CD4-positive, alpha-beta T cell treated with Interferon alpha-2 for 1 hour (primary cell): Measurements from ENCODE around the gene DAAM2.

Source experiments
- DNase-seq, 2 donors: peaks; one replicate each; pipeline ENCODE4 v3.0.0-alpha.2; 2020 to 2022

Gene DAAM2

DNA sequence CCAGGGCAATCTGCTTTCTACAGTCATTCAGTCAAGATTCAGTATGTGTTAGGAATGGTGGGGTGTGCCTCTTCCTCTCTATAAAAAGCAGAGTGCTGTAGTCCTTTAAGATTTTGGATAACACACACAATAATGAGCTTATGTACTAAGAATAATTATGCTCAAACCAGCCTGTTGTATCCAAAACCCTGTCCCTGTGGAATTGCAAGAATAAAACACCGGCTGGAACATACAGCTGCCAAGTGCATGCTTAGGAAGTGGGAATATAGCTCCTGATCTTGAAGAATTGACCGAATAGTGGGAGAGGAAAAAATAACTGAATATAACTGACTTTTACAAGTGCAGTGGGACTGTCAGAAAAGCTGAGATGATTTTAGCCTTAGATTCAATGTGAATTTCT, 143.1 kb downstream of the DAAM2 start:
- no peak for DNase-seq

GRCh38 chr6:39936857-39937256, 144.7 kb downstream of the DAAM2 start:
- no peak for DNase-seq

DNA sequence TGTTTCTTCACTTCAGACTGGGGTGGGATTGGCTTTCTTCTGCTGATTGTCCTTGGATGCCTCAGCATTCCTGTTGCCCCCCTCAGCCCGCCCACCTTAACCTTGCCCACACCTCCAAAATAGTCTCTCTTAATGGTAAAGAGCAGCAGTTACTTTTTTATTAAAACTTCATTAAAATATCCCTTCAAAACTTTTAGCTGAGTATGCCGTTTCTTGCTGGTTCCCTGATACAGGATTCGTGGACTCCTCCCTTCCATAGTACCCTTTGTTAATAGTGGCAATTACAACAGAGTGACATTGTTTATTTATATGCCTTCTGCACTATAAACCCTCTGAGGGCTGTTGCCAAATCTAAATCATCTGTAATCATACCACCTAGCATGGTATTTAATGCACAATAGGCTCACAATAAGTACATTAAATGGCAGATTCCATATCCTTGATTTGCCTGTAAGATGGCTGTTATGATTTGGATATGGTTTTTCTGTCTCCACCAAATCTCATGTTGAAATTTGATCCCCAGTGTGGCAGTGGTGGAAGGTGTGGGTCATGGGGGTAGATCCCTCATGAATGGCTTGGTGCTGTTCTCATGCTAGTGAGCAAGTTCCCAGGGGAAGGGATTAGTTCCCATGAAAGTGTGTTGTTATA, 145.6 kb downstream of the DAAM2 start:
- DNase-seq: no peak

- DNase-seq: no peak
These were observed 146.8 kb downstream of the DAAM2 start for GRCh38 chr6:39938773-39939654.

GRCh38 chr6:39941138-39941537, 149.0 kb downstream of the DAAM2 start:
- no peak for DNase-seq

GRCh38 chr6:39941820-39942219, 149.6 kb downstream of the DAAM2 start:
- no peak for DNase-seq

DNA sequence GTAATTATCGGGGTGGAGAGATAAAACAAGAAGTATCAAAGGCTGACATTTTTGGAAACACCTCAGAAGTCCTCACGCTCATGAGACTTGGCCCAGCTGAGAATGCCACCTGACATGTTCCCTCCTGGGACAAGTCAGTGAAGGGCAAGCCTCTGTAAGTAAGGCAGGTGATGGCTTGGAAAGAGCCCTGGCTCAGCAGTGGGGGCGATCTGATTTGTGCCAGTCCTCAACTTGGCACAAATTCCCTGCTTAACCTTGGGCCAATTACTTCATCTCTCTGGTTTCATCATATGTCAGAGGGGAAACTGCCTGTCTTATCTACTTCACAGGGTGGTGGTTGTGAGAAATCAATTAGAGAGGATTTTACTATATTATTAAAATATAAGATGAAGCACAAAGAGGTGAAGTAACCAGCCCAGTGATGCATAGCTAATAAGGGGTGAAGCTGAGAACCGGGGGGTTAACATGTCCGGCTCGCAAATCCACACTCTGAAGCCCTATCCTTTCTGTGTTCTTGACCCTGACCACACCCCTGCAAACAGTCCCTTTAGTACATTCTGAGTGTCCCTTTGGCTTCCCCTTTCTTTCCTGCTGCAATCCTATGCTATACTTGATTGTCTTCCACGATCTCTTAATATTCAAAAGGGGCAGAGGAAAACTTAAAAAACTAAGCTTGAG, 150.9 kb downstream of the DAAM2 start:
- no peak for DNase-seq

DNA sequence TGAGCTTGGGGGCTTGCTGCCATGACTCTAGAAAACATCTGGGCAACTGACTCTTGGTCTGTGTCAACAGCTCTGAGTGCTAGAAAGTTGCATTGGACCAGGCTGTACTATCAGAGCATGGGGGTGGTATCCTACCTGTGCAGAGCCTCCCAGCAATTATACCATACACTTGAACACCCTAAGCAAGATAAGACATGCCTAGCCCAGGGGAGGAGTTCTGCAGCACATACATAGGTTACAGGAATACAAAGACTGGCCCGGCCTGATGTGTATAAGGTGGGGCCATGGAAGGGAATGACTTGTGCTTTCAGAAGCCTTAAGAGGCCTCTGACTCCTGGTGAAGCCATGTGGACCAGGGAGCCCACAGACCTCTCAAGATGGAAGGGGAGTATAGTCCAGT, 153.4 kb downstream of the DAAM2 start:
- DNase-seq: no peak

- no peak for DNase-seq
These were observed 155.5 kb downstream of the DAAM2 start for GRCh38 chr6:39947611-39948068.

DNA sequence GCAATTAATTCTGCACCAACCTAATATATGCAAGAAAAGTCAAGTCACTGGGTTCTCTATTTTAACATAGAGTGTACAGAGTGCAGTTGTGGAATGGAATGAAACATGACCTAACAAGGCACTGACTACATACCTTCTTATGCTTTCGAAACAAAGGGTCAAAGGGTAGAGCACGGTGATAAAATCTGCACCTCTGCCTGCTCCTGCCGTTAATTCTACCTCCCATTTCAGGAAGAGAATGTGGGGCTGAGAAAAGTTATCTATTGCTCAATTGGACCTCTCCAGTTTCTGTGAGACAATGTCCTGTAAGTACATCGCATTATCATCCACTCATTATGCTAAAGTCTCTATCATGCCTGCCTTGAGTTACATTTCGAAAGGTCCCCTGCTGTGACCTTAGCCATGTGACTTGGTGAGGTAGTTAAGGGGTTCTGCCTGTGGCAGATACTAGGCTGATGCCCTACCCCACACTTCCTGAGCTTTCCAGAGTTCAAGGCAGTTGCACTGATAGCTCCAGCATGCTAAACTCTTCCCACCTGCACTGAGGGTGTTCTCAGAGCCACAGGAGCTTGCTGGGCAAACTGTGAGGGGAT, 156.1 kb downstream of the DAAM2 start:
- DNase-seq: no peak

GRCh38 chr6:39950125-39950720, 158.0 kb downstream of the DAAM2 start:
- no peak for DNase-seq

- no peak for DNase-seq
These were observed 159.0 kb downstream of the DAAM2 start for GRCh38 chr6:39951191-39951590.

- DNase-seq: no peak
These were observed 159.5 kb downstream of the DAAM2 start for GRCh38 chr6:39951716-39952115.

DNA sequence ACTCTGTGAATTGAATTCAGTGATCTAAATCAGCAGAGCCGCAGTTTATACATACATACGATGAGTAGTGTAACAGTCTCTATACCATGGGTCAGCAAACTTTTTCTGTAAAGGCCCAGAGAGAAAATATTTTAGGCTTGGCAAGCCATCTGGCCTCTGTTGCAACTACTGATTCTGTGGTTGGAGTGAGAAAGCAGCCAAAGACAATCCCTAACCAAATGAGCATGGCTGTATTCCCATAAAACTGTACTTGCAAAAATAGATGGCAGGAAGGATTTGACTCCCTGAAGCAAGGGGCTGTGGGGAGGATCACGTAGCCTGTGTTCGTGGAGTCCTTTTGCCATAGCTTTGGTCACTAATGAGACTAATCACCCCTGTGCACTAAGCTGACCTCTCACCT, 160.0 kb downstream of the DAAM2 start:
- no peak for DNase-seq

DNA sequence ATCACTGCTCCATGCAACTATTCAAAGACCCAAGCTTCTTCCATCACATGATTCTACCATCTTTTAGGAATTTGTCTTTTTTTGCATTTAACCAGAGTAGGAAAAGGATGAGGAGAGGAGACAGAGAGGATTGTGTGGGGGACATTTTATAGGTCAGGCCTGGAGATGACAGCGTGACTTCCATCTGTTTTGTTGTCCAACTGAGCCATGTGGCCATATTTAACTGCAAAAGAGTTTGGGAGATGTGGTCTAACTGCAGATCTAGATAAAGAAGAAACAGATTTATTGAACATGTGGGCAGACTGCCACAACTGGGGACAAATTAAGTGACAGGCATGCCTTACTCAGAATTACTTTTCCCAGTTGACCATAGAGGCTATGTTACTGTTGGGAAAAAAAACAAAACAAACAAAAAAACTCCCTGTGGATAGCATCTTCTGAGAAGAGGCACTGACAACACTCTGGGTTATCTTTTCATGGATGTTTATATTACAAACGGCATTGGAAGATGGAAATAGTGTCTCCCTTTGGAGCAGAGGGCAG, 161.0 kb downstream of the DAAM2 start:
- no peak for DNase-seq
